ENCODE measurements around the gene TNFRSF18. TPM values are rescaled to one million over a fixed set of nuclear protein-coding genes. Genes with fewer than 3 reads are reported as not detected.
A peak's percentile ranks its signal among the peaks of the same experiment; 100 is the strongest.

The TNFRSF18 gene
- total and polyA plus RNA-seq, 2 donors (not counting 3 experiments of a cell fraction or from before 2014, with no cell fraction given), result not detected

DNA sequence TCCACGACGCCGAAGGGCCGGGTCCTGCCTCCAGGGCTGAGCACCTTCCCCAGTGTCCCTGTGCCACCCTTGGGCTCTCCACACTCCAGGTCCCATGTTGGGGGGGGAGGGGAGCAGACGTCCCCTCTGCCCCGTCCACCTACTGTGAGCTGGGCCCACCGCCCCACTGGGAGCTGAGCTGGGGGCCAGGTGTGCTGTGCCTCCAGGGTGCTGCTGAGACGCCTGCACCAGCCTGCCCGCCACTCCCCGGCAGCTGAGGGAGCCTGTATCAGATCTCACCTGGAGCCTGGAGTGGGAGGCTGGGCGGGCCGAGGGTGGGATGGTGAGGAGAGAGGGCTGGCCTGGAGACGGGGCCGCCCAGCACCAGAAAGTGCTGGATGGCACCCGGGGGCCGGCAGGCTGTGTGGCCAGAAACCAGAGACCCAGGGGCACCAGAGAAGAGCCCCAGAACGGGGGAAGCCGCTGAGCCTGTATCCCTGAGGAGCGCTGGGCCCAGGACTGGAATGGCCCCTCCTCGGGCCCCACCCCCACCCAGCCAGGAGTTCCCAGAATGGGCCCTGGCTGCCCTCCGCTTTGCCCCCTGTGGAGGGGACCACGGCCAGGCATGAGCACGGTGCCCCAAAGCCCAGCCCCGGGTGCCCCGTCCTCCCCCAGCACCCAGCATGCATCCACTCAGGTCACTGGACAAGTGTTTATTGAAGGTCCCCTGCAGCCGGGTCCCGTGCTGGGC is 3.4 kb downstream of the TNFRSF18 start:
- Histone ChIP-seq H2AFZ (ENCODE audit: low read depth, low read length) (no peak overlapping the region), H3K27ac (ENCODE audit: insufficient read depth, low read depth, low read length) (no peak overlapping the region), H3K4me3 (replicated peaks in 1 of 3; ENCODE audit: insufficient read depth in 1 of 3, low read depth in 1 of 3, low read length in 3 of 3) (no peak overlapping the region), H3K4me2 (ENCODE audit: insufficient read depth, low read length) (no peak overlapping the region), H3K9me1 (replicated peaks; ENCODE audit: control insufficient read depth, extremely low read depth, insufficient read depth, low read length) (no peaks in the 10 kb centered on the region), H3K79me2 (ENCODE audit: control insufficient read depth, insufficient read depth, low read length) (no peaks in the 10 kb centered on the region), H3K4me1 (ENCODE audit: control insufficient read depth, extremely low read depth, insufficient read depth, low read length) (no peaks in the 10 kb centered on the region), H3K27me3 (ENCODE audit: control insufficient read depth in 2 of 2, insufficient read depth in 2 of 2, low read length in 2 of 2) (peaks cover 5 to 15% of the 10 kb centered on the region in 2 experiments), H3K9ac (replicated peaks; ENCODE audit: extremely low read depth, insufficient read depth, low read length) (no peak overlapping the region), H3K36me3 (ENCODE audit: control insufficient read depth in 2 of 2, extremely low read depth in 1 of 2, insufficient read depth in 2 of 2, low read length in 2 of 2) (no peaks in the 10 kb centered on the region), H3K9me3 (replicated peaks; ENCODE audit: control insufficient read depth, insufficient read depth, low read length) (no peaks in the 10 kb centered on the region), H4K20me1 (replicated peaks; ENCODE audit: control insufficient read depth, extremely low read depth, insufficient read depth, low read length) (no peaks in the 10 kb centered on the region)
- no TSS peak for BruUV-seq (replicated peaks)
- FAIRE-seq, result no peak
- POLR2A ChIA-PET, result no interaction called here
- no peak for TF ChIP-seq POLR2A (IDR thresholded peaks at IDR 0.05; ENCODE audit: low read depth, low read length)
- no peak for TF ChIP-seq MYC (IDR thresholded peaks at IDR 0.05; ENCODE audit: low read depth, low read length)
- no peak for TF ChIP-seq POLR2AphosphoS5 (IDR thresholded peaks at IDR 0.05; ENCODE audit: insufficient read depth, low read depth, low read length)
- intact Hi-C loops (cut with micrococcal nuclease) (no loop called here), dilution Hi-C loops (cut with MboI; ENCODE audit: extremely low pct_ligation_motif_present, low sequenced_read_pairs) (no loop called here)
- CTCF ChIA-PET, result no interaction called here
- DNase-seq (ENCODE audit: low read depth, low spot score), result no peak

- no peak overlapping the region for H3K9ac ChIP-seq (replicated peaks; ENCODE audit: extremely low read depth, insufficient read depth, low read length)
Observed at GRCh38 chr1:1200876-1201810, 5.2 kb downstream of the TNFRSF18 start.

More at GRCh38 chr1:1200876-1201810, 5.2 kb downstream of the TNFRSF18 start:
- TF ChIP-seq EZH2 (IDR thresholded peaks at IDR 0.05; ENCODE audit: borderline replicate concordance, low read depth, low read length, severe bottlenecking) (peak; percentile 34), POLR2A (IDR thresholded peaks at IDR 0.05; ENCODE audit: low read depth, low read length) (no peak)
- Histone ChIP-seq H3K9me1 (replicated peaks; ENCODE audit: control insufficient read depth, extremely low read depth, insufficient read depth, low read length) (no peaks in the 10 kb centered on the region), H2AFZ (ENCODE audit: low read depth, low read length) (peak overlapping the region; percentile 44), H4K20me1 (replicated peaks; ENCODE audit: control insufficient read depth, extremely low read depth, insufficient read depth, low read length) (no peaks in the 10 kb centered on the region), H3K27ac (ENCODE audit: insufficient read depth, low read depth, low read length) (no peak overlapping the region), H3K79me2 (ENCODE audit: control insufficient read depth, insufficient read depth, low read length) (no peaks in the 10 kb centered on the region), H3K36me3 (ENCODE audit: control insufficient read depth in 2 of 2, extremely low read depth in 1 of 2, insufficient read depth in 2 of 2, low read length in 2 of 2) (no peaks in the 10 kb centered on the region), H3K9me3 (replicated peaks; ENCODE audit: control insufficient read depth, insufficient read depth, low read length) (no peaks in the 10 kb centered on the region), H3K4me3 (replicated peaks in 1 of 3; ENCODE audit: insufficient read depth in 1 of 3, low read depth in 1 of 3, low read length in 3 of 3) (peak overlapping the region in 1 of 3 experiments; percentile 26), H3K4me1 (ENCODE audit: control insufficient read depth, extremely low read depth, insufficient read depth, low read length) (no peaks in the 10 kb centered on the region), H3K4me2 (ENCODE audit: insufficient read depth, low read length) (no peak overlapping the region), H3K27me3 (ENCODE audit: control insufficient read depth in 2 of 2, insufficient read depth in 2 of 2, low read length in 2 of 2) (peaks cover 1 to 6% of the 10 kb centered on the region in 2 experiments)
- ChIA-PET CTCF (no interaction called here), POLR2A (interaction anchor here (0.5 kb wide), 1 partner anchor 15 kb away, joined by 3 read pairs; no protein-coding TSS in a partner anchor)
- FAIRE-seq, result no peak
- dilution Hi-C loops (cut with MboI; ENCODE audit: extremely low pct_ligation_motif_present, low sequenced_read_pairs), result no loop called here
- BruUV-seq (replicated peaks), result no TSS peak
- DNase-seq (ENCODE audit: low read depth, low spot score), result peak; percentile 10
- intact Hi-C loops (cut with micrococcal nuclease), result no loop called here

All from endothelial cell of umbilical vein (primary cell).